Measurements from ENCODE around the gene NRSN2.
A peak's percentile ranks its signal among the peaks of the same experiment; 100 is the strongest.

NRSN2 gene

GRCh38 chr20:397432-398237, 50.7 kb downstream of the NRSN2 start:
- DNase-seq (ENCODE audit: low spot score) = no peak

DNA sequence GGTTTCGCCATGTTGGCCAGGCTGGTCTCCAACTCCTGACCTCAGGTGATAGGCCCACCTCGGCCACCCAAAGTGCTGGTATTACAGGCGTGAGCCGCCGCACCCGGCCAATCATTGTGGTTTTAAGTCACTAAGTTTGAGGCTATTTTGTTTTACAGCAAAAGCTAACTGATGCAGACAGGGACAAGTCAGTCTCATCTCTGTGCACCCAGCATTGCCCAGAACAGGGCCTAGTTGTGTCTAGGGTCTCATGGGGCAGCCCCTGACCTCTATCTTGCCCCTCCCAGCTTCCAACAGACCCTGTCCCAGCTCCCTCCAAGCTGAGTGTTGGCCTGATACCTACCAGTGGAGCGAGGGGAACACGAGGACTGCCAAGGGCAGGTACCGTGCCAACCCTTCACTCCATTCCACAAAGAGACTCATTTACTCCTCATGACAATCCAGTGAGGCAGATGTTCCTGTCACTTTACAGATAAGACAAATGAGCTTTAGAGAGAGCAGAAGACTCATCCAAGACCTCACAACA, 52.3 kb downstream of the NRSN2 start:
- DNase-seq (ENCODE audit: low spot score) = no peak

- peak; percentile 80 for DNase-seq (ENCODE audit: low spot score)
Observed at GRCh38 chr20:400128-400453, 53.2 kb downstream of the NRSN2 start.

DNA sequence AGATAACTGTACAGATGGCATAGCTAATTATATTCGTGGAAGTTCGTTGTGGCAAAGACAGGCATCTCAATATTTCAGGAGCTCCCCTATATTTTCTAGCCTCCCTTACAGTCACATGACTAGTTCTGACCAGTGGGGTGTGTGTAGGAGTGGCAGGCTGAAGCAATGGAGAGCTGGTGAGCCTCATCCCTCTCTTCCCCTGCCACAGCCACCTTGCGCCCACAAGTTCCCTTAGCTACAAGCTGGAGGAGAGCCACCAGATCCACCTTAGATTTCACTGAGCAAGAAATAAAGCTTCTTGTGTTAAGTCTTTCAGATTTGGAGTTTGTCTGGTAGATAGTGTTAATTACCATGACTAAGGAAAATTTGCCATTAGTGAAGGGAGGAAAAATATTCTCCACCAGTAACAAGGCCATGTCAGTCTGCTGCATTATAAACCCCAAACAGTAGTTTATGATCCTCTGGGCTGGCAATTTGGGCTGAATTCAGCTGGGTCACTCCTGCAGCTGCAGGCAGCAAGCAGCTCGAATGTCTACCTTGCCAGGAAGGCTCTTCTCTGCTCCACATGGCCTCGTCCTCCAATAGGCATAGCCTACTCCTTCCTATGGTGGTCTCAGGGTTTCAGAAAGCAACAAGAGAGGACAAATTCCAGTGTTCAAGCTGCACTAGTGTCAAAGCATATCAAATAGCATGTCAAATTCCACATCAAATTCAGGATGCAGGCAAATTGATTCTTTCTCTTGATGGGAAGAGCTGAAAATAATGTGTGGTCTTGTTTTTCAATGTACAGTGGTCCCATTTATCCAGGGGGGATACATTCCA, 53.8 kb downstream of the NRSN2 start:
- no peak for DNase-seq (ENCODE audit: low spot score)

DNA sequence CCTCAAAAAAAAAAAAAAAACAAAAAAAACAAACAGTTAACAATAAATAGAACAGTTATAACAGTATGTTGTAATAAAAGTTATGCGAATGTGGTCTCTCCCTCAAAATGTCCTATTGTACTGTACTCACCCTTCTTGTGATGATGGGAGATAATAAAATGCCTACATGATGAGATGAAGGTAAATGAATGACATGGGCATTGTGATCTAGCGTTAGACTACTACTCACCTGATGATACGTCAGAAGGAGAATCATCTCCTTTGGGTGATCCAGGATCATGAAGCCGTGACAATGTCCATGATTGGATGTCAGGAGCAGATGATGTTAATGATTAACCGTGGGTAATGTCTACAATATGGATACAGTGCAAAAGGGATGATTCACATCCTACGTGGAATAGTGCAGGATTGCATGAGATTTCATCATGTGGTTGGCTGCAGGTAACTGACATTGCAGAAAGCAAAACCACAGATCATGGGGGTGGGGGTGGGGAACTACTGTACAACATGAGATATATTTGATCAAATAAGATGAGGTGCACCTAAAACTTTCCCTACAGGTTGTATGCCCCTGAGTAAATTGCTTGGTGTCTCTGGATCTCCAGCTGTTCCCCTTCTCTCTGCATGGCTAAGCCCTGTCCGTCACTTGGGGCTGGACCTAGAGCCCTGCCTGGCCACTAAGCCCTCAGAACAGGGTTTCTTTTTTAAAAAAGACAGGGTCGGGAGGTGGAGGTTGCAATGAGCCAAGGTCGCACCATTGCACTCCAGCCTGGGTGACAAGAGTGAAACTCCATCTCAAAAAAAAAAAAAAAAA, 55.0 kb downstream of the NRSN2 start:
- DNase-seq (ENCODE audit: low spot score) = no peak

GRCh38 chr20:402496-402885, 55.6 kb downstream of the NRSN2 start:
- DNase-seq (ENCODE audit: low spot score) = no peak

- no peak for DNase-seq (ENCODE audit: low spot score)
Observed at GRCh38 chr20:402898-403581, 56.1 kb downstream of the NRSN2 start.

- no peak for DNase-seq (ENCODE audit: low spot score)
Observed at GRCh38 chr20:403582-403957, 56.7 kb downstream of the NRSN2 start.

- no peak for DNase-seq (ENCODE audit: low spot score)
Observed at GRCh38 chr20:404088-404487, 57.2 kb downstream of the NRSN2 start.
